ENCODE data around the gene PREPL.

The PREPL gene

DNA sequence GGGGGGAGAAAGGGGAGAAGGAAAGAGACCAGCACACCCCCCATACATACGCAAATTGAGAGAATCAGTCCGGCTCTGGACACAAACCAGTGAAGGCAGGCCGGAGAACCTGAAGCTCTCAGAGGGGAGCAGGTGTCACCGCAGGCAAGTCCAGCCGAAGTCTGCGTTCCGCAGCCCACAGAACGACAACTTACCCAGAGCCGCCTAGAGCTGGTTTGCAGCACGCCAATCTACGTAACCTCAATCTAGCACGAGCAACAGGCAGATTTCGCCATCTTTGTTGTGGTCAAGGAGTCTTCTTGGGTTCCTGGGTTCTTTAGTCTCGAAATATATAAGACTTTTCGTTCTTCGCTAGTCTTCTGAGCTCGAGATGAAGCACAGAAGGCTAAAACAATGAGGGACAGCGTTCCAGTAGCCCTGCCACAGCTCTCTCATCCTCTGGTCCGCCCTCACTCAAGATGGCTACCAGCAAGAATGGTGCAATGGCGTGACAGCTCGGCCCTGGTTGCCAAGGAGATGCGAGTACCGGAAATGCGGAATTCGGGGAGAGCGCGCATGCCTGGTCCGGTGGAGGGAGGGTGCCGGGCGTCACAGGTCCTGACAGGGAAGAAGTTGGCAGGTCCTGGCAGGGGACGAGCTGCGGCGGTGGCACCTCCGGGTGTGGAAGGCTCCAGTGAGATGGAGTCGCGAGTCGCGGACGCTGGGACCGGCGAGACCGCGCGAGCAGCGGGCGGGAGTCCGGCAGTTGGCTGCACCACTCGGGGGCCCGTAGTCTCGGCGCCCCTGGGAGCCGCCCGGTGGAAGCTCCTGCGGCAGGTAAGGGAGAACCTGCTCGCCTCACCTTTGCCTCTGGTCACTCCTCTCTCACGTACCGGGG, at the start of gene PREPL, which contains the start of gene CAMKMT (continued):
- TF ChIP-seq ZNF19 (tag by site-specific recombination; IDR thresholded peaks at IDR 0.05; ENCODE audit: low read depth) (no peak), ZNF280D (tag by site-specific recombination; IDR thresholded peaks at IDR 0.05) (no peak), ZNF785 (tag by site-specific recombination; IDR thresholded peaks at IDR 0.05) (no peak), ZNF610 (tag by site-specific recombination; IDR thresholded peaks at IDR 0.05; ENCODE audit: borderline replicate concordance) (no peak), SP2 (tag by site-specific recombination; IDR thresholded peaks at IDR 0.05) (peak; percentile 67), ZSCAN18 (tag by site-specific recombination; IDR thresholded peaks at IDR 0.05) (no peak), SCRT1 (tag by site-specific recombination; IDR thresholded peaks at IDR 0.05; ENCODE audit: borderline replicate concordance) (peak; percentile 96), ZNF391 (tag by site-specific recombination; IDR thresholded peaks at IDR 0.05; ENCODE audit: borderline replicate concordance, low read depth) (no peak), ZNF704 (tag by site-specific recombination; IDR thresholded peaks at IDR 0.05) (no peak), ZNF830 (tag by site-specific recombination; IDR thresholded peaks at IDR 0.05; ENCODE audit: low read depth) (no peak), ZNF157 (tag by site-specific recombination; IDR thresholded peaks at IDR 0.05) (no peak), SP3 (tag by site-specific recombination; IDR thresholded peaks at IDR 0.05) (peak; percentile 73), ZFP41 (tag by site-specific recombination; IDR thresholded peaks at IDR 0.05; ENCODE audit: borderline replicate concordance) (no peak), GFI1B (tag by site-specific recombination; IDR thresholded peaks at IDR 0.05) (no peak), KLF1 (tag by site-specific recombination; IDR thresholded peaks at IDR 0.05) (no peak), ZNF692 (tag by site-specific recombination; IDR thresholded peaks at IDR 0.05) (no peak), ZNF596 (tag by site-specific recombination; IDR thresholded peaks at IDR 0.05) (no peak), ZNF423 (tag by site-specific recombination; IDR thresholded peaks at IDR 0.05) (peak; percentile 78), ZNF292 (tag by site-specific recombination; IDR thresholded peaks at IDR 0.05; ENCODE audit: borderline replicate concordance, low read depth) (no peak), KLF9 (tag by site-specific recombination; IDR thresholded peaks at IDR 0.05; ENCODE audit: low read depth) (no peak), OVOL3 (tag by site-specific recombination; IDR thresholded peaks at IDR 0.05) (no peak; the same call in 1 of the 2 replicates), ZNF76 (tag by site-specific recombination; IDR thresholded peaks at IDR 0.05; ENCODE audit: borderline replicate concordance, low read depth) (peak; percentile 88), ZFP69B (tag by site-specific recombination; IDR thresholded peaks at IDR 0.05) (no peak), ZNF140 (tag by site-specific recombination; IDR thresholded peaks at IDR 0.05) (no peak), ZNF792 (tag by site-specific recombination; IDR thresholded peaks at IDR 0.05) (no peak), HOXC10 (CRISPR knock-in tag; IDR thresholded peaks at IDR 0.05) (no peak), HOXD13 (CRISPR knock-in tag; IDR thresholded peaks at IDR 0.05; ENCODE audit: borderline replicate concordance) (peak; percentile 68; the same call in 1 of the 2 replicates), ZNF791 (tag by site-specific recombination; IDR thresholded peaks at IDR 0.05) (no peak), ZNF624 (tag by site-specific recombination; IDR thresholded peaks at IDR 0.05) (no peak), SALL2 (tag by site-specific recombination; IDR thresholded peaks at IDR 0.05; ENCODE audit: borderline replicate concordance) (no peak)
